GM13977 (cell line): ENCODE data around the gene SEMA4B.
A peak's percentile ranks its signal among the peaks of the same experiment; 100 is the strongest.

ENCODE experiments used
- DNase-seq: peaks from one replicate; pipeline ENCODE4 v3.0.0; 2012; ENCODE audit warnings: low spot score
- in situ Hi-C: fragments of 300-500 bp; cut with MboI; formaldehyde crosslinking; loops from one replicate; pipeline ENCODE4 v1.12.0; 2022; ENCODE audit warnings: low sequenced_read_pairs, low pct_unique_long_range_greater_than_20kb, mixed read lengths, inconsistent platforms; ENCODE audit not compliant: unreplicated experiment
- TF ChIP-seq, protein P1 (sequence below): IDR thresholded peaks from 2 replicates; pipeline ENCODE4 v1.5.1; 2012; ENCODE audit warnings: mild to moderate bottlenecking, control low read depth; ENCODE audit not compliant: insufficient read depth; ENCODE audit errors: extremely low read depth, missing control alignments

Gene SEMA4B

DNA sequence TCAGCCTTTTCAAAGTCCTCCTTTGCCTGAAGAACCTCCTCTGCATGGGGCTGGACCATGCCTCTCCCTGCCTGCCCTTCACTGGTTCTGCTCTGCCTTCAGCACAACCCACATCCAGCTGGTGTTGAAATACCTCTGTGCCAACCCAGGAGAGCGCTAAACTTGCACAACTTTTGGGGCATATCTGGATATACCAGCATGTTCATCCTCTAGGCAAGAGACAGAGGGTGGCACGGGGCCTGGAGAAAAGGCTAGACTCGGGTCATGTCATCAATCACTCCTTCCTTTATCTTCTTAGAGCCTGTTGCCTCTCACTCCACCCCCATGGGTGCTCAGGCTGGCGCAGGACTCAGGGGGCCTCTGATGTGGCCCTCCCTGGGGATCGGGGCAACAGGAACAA lies 4.8 kb downstream of the SEMA4B start:
- in situ Hi-C loops = no loop called here

DNA sequence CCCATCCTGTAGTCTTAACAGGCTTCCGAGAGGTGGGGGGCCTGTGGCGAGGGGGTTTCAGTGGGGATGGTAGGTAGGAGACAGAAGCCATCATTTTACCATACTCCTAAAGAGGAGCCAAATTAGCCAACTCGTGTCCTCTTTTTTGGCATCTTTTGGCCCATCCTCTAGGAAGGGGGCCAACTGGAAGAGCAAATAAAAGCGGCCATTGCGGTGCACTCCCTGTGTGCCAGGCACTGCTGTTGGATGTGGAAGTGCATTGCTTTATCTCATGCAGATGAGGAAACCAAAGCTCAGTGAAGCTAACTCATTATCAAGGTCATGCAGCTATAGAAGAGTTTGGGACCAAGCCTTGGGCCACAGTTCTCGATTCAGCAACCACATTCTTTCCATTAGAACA lies 6.1 kb downstream of the SEMA4B start:
- in situ Hi-C loops = no loop called here
- TF ChIP-seq, protein P1, sequence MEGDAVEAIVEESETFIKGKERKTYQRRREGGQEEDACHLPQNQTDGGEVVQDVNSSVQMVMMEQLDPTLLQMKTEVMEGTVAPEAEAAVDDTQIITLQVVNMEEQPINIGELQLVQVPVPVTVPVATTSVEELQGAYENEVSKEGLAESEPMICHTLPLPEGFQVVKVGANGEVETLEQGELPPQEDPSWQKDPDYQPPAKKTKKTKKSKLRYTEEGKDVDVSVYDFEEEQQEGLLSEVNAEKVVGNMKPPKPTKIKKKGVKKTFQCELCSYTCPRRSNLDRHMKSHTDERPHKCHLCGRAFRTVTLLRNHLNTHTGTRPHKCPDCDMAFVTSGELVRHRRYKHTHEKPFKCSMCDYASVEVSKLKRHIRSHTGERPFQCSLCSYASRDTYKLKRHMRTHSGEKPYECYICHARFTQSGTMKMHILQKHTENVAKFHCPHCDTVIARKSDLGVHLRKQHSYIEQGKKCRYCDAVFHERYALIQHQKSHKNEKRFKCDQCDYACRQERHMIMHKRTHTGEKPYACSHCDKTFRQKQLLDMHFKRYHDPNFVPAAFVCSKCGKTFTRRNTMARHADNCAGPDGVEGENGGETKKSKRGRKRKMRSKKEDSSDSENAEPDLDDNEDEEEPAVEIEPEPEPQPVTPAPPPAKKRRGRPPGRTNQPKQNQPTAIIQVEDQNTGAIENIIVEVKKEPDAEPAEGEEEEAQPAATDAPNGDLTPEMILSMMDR = no peak
- no peak for DNase-seq

More for the DNA sequence above, 4.8 kb downstream of the SEMA4B start:
- TF ChIP-seq, protein P1 = no peak
- no peak for DNase-seq

DNA sequence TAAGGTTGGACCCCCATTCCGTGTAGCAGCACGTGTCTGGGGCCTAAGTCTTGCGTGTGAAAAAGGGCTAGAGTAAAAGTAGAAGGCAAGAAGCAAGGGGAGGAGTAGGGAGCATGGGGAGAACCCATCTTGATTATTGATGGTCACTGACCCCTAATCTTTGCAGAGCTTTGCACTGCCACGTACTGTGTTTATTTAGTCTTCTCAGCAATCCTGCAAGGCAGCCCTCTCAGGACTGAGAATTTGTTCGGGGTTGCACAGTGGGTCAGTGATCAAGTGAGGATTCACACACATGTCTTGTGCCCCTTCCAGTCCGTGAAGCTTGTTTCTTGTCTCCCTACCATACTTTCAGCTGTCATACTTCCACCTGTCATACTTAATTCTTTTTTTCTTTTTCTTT lies 7.2 kb downstream of the SEMA4B start:
- in situ Hi-C loops = no loop called here
- DNase-seq = no peak
- TF ChIP-seq, protein P1 = no peak

DNA sequence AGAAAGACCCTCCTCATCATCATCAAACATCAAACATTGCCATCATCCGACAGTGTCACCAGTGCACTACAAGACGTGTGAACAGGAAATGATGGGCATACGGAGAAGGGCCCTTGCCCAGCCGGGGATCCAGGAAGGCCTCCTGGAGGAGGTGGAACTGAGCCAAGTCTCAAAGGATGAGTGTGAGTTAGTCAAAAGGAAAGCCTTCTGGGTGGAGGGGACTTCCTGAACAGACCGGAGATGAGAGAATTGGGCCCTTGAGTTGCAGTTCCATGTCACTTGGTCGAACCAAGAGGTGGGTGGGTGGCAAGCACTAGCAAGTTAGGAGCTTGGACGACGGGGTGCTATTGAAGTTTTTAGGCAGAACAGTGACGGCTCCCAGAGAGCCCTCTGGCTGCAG lies 8.5 kb downstream of the SEMA4B start:
- DNase-seq = peak; percentile 77
- in situ Hi-C loops = no loop called here
- TF ChIP-seq, protein P1 = no peak

DNA sequence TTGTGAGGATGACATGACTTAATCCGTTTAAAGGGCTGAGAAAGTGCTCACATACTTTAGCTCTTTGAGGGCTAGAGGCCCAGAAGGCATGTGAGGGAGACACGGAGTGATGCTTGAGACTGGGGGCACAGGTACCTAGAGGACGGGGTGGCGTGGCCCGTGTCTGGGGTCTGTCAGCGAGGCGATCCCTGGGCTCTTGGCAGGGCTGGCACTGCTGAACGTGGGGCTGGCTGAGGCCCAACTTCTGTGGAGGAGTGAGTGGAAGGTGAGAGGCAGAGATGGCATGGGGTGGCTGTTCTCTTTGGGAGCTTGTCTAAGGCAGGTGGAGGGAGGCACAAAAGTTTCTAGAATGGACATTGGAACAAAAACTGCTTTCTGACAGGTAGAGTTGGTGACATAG lies 9.5 kb downstream of the SEMA4B start:
- TF ChIP-seq, protein P1 = no peak
- in situ Hi-C loops = no loop called here
- DNase-seq = no peak

DNA sequence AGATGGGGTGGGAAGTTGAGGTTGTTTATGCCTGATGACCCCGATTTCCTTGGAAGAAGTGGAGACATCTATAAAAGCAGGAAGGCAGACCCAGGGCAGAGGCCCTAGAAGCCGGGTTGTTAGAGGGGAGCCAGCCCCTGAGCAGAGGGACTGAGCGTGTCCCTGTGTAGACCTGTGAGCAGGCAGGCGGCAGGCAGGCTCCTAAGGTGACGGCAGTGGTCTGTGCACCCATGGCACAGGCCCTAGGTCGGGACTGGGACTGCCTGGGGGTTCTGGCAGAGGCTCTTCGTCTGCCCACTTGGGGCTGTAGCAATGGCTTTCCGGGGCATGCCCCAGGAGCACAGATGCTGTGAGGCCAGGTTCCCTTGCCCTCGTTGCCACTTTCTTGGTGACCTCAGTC lies 9.9 kb downstream of the SEMA4B start:
- TF ChIP-seq, protein P1 = no peak
- no peak for DNase-seq
- in situ Hi-C loops = no loop called here

DNA sequence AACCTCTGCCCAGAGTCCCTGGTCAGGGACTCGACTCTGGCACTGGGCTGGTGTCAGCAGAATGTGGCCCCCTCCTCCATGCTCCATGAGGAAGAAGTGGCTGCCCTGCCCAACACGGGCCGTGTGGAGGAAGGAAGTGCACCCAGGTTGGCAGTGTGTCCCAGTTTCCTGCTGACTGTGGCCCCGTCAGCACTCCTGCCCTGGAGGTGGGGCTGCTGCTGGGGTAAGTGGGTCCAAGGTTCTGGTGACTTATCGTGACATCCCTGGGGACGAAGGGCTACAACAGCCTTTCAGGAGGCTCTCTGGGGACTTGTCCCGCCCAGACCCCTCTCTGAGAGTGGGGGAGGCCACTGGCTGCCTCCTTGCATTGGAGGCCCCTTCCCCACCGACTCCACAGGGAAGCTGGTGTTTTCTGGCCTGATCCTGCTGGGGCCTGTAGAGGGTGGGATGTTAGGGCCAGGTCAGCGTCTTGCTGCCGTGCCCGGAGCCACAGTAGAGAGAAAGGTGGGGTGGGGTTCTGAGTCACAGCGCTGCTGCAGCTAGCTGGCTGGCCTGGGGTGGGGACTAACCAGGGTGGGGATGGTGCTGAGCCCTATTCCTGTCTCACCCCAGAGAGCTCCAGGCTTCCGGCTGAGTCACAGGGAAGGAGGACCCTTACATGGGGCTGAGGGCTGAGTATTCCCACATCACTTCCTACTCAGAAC lies 10.5 kb downstream of the SEMA4B start:
- TF ChIP-seq, protein P1 = no peak
- in situ Hi-C loops = no loop called here
- no peak for DNase-seq
